GM18907 (cell line): Measurements from ENCODE around the gene KLHDC7B.
A peak's percentile ranks its signal among the peaks of the same experiment; 100 is the strongest.

Source experiments
- ATAC-seq: cut with Tn5 transposase; IDR thresholded peaks from one replicate; pipeline ENCODE4 v1.9.1; 2021; ENCODE audit warnings: mild to moderate bottlenecking, moderate library complexity; ENCODE audit not compliant: unreplicated experiment

Gene KLHDC7B

DNA sequence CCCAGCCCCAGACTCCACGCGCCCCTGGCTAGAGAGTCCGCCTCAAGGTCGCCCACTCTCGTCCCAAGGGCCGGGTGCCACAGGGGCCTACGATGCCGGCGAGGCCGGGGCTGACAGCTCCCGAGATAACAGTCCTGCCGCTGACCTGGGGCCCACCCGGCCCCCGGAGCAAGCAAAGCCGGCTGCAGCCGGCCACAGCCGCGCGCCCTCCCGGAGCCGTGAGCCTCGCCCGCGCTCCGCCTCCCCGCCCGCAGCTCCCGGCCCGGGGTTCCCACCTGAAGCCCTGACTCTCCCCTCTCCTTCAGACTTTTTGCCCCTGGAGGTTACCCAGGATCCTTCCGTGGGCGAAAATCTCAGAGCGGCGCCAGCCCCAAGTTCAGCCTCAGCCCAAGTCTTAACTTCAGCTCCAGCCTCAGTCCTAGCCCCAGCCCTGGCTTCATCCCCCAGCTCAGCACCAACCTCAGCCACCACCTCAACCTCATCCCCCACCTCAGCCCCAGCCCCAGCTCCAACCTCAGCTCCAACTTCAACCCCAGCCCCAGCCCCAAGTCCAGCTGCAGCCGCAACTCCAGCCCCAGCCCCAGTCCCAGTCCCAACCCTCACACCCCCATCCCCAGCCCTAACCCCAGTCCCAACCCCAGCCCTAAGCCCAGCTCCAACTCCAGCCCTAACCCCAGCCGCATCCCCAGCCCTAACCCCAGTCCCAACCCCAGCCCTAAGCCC lies 1.7 kb downstream of the KLHDC7B start:
- no peak for ATAC-seq

GRCh38 chr22:50548040-50548920 lies 2.6 kb downstream of the KLHDC7B start:
- ATAC-seq: no peak

DNA sequence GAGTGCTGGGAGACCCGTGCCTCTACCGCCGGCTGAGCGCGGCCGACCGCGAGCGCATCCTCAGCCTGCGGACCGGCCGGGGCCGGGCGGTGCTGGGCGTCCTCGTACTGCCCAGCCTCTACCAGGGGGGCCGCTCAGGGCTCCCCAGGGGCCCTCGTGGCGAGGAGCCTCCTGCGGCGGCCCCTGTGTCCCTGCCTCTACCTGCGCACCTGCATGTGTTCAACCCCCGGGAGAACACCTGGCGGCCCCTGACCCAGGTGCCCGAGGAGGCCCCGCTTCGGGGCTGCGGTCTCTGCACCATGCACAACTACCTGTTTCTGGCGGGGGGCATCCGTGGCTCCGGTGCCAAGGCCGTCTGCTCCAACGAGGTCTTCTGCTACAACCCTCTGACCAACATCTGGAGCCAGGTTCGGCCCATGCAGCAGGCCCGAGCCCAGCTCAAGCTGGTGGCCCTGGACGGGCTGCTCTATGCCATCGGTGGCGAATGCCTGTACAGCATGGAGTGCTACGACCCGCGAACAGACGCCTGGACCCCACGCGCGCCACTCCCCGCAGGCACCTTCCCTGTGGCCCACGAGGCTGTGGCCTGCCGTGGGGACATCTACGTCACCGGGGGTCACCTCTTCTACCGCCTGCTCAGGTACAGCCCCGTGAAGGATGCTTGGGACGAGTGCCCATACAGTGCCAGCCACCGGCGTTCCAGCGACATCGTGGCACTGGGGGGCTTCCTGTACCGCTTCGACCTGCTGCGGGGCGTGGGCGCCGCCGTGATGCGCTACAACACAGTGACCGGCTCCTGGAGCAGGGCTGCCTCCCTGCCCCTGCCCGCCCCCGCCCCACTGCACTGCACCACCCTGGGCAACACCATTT lies 3.5 kb downstream of the KLHDC7B start:
- ATAC-seq: no peak

- ATAC-seq: no peak
Observed at GRCh38 chr22:50550395-50550794, 4.7 kb downstream of the KLHDC7B start.

GRCh38 chr22:50551160-50551752 lies 5.6 kb downstream of the KLHDC7B start:
- no peak for ATAC-seq

GRCh38 chr22:50553310-50553709 lies 7.6 kb downstream of the KLHDC7B start:
- ATAC-seq: no peak

- no peak for ATAC-seq
Observed at GRCh38 chr22:50556703-50557102, 11.0 kb downstream of the KLHDC7B start.

DNA sequence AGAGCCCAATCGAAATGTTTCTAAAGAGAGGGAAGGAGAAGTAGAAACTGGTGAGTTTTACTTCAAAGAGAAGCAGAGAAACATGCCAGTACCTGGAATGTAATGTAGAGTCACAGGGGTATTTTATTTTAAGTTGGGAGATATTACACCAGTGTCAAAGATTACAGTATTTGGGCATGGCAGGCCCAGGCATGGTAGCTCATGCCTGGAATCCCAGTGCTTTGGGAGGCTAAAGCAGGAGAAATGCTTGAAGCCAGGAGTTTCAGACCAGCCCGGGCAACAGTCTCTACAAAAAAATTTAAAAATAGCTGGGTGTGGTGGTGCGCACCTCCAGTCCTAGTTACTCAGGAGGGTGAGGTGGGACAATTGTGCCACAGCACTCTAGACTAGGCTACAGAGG lies 14.3 kb downstream of the KLHDC7B start:
- no peak for ATAC-seq

DNA sequence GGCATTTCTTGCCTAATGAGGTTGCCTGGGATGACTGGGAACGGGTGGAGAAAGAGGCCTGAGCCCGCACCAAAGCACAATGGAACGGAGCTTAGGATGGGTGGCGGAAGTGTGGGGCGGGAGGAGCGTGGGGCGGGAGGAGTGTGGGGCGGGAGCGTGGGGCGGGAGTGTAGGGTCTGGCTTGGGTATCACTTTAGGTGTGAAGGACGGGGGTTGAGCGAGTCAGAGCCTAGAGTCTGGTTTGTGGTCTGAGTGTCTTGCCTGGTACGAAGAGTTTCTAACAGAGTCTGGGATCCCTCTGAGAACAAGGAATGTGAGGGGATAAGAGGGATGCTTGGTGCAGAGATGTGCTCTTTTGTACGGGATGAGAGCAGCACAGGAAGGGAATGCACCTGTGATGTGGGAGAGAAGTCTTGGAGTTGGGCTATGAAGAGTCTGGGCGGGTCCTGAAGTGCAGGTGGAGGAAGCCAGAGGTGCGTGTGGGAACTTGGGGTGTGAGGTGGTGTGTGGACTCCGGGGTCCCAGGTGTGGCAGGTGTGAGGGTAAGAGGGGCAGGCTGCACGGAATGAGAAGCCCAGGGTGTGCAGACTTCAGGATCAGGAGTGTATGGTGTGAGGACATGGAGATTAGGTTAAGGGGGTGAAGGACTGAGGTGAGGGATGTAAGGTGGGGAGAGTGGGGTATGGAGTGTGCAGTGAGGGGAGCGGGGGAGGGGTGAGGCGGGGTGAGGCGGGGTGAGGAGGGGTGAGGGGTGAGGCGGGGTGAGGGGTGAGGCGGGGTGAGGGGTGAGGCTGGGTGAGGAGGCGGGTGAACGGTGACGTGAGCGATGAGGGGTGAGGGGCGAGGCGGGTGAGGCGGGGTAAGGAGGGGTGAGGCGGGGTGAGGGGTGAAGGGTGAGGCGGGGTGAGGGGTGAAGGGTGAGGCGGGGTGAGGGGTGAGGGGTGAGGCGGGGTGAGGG lies 16.0 kb downstream of the KLHDC7B start:
- ATAC-seq: no peak

DNA sequence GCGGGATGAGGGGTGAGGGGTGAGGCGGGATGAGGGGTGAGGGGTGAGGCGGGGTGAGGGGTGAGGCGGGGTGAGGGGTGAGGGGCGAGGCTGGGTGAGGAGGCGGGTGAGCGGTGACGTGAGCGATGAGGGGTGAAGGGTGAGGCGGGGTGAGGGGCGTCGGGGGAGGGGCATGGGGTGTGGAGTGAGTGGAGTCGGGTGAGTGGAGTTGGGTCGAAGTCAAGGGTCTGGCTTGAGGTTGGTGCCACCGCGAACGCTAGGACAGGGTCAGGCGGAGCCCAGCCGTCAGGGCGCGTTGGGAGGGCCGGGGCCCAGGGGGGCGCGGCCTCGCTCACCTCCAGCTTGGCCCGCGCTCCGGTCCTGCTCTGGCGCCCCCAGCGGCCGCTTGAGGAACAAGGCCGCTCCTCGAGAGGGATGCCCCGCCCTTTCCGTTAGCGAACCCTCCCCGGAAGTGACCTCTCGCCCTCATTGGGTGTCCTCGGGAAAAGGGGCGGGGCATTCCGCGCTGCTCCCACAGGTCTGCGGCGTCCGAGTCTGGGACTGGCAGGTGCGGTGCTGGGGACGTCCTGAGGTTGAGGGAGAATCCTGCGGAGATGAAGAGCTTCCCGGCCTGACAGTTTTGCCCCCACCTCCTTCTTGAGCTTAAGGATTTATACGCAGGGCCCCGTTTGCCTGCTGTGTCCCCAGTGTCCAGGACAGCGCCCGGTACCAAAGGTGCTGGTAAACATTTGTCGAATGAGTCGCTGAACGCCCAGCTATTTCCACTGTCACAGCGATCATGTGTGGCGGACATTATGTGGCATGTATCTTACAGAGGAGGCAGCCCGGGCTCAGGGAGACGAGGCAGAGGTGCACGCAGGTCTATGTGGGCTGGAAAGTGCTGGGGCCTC lies 17.1 kb downstream of the KLHDC7B start, which contains the start of gene SYCE3:
Gene SYCE3, minus strand, starts transcription at position 397 of the 890 bp plus-strand sequence. CDS start 6,514 bp downstream, outside the sequence.
- ATAC-seq: peak; percentile 86

DNA sequence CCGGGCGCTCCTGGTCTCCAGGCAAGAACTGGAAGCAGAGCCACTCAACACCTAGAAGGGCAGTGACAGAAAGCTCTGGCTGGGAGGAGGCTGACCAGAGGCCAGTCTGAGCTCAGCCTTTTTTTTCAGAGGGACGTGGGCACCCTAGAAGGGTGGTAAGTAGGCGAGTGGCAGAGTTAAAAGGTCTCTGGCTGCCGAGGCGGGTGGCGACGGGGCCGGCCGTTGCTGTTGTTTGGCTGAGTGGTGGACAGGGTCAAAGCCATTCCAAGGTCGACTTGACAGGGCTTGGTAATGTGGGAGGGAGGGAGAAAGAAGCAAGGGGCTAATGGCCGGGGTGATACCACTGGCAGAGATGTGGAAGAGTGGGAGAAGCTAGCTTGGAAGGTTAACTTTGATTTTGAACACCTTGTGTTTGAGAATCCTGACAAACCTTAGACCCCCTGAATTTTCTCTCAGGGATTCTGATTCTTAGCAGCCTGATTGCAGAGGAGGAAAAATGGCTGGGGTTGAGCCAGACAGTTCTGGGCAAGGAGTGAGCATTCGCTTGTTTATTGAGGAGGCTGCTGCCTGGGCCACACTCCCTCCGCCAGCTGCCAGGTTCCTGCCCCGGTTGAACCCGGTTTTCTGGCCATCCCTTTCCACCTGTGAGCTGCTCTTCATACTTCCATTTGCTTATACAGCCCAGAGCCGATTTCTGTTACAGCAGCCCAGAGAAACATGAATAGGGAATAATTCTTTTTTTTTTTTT lies 17.9 kb downstream of the KLHDC7B start:
- peak; percentile 13 for ATAC-seq

- ATAC-seq: no peak
Observed at GRCh38 chr22:50564289-50564688, 18.6 kb downstream of the KLHDC7B start.

GRCh38 chr22:50567721-50568252 lies 22.1 kb downstream of the KLHDC7B start:
- no peak for ATAC-seq

GRCh38 chr22:50568626-50569025 lies 22.9 kb downstream of the KLHDC7B start:
- ATAC-seq: no peak

GRCh38 chr22:50569041-50569459 lies 23.4 kb downstream of the KLHDC7B start:
- no peak for ATAC-seq

GRCh38 chr22:50569896-50570535 lies 24.3 kb downstream of the KLHDC7B start:
- no peak for ATAC-seq

GRCh38 chr22:50570861-50571260 lies 25.2 kb downstream of the KLHDC7B start:
- ATAC-seq: no peak
